ENCODE data around the gene THAP11.

The THAP11 gene

DNA sequence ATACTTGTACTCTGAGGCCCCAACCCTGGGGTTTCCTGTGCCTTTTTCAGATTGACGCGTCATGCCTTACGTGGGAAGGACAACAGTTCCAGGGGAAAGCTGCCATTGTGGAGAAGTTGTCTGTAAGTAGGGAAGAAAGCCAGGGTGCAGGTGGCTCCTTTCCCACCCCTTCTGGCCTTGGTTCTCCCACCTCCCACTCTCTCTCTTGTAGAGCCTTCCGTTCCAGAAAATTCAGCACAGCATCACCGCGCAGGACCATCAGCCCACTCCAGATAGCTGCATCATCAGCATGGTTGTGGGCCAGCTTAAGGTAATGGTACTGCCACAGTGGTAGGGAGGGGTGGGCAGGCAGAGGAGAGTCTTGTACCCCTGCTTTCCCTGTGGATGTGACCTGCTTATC lies 26.2 kb downstream of the THAP11 start:
- H3K27ac ChIP-seq (ENCODE audit: low read depth, low read length) = no peak overlapping the region
- no peaks in the 10 kb centered on the region for H3K27me3 ChIP-seq (ENCODE audit: insufficient read depth, low read length, poor library complexity)
- H3K79me1 ChIP-seq (ENCODE audit: low read length) = peaks cover 16% of the 10 kb centered on the region
- no peak overlapping the region for H3K23ac ChIP-seq (ENCODE audit: low read length)
- no peak overlapping the region for H2BK15ac ChIP-seq (replicated peaks; ENCODE audit: low read depth)
- whole genome bisulfite sequencing (ENCODE audit: extremely low coverage, insufficient coverage, low lambda C conversion rate) = no CpG with 5 or more reads among the region's 6 CpGs
- H3K4me3 ChIP-seq (ENCODE audit: low read length) = no peak overlapping the region
- no peak for DNase-seq
- H3K36me3 ChIP-seq (ENCODE audit: control insufficient read depth, insufficient read depth, low read length) = peaks cover 11% of the 10 kb centered on the region
- H4K8ac ChIP-seq (ENCODE audit: low read depth, low read length) = no peak overlapping the region
- H3K4me2 ChIP-seq (ENCODE audit: low read length) = no peak overlapping the region
- no peaks in the 10 kb centered on the region for H3K4me1 ChIP-seq (ENCODE audit: control insufficient read depth, low read depth, low read length)
- H2BK120ac ChIP-seq (ENCODE audit: low read depth, low read length) = no peak overlapping the region
- H3K9ac ChIP-seq (ENCODE audit: low read length) = no peak overlapping the region
- H2AK5ac ChIP-seq (ENCODE audit: low read length) = no peak overlapping the region
- no peak overlapping the region for H4K5ac ChIP-seq (ENCODE audit: low read length)
- no peak overlapping the region for H3K56ac ChIP-seq (ENCODE audit: low read length)
- no peak overlapping the region for H3K18ac ChIP-seq (ENCODE audit: low read length)
- H3K4ac ChIP-seq (ENCODE audit: low read depth, low read length) = no peak overlapping the region
- no peak overlapping the region for H2BK5ac ChIP-seq (ENCODE audit: low read length)
- peaks cover 13% of the 10 kb centered on the region for H3K79me2 ChIP-seq (ENCODE audit: control insufficient read depth, insufficient read depth, low read length)

DNA sequence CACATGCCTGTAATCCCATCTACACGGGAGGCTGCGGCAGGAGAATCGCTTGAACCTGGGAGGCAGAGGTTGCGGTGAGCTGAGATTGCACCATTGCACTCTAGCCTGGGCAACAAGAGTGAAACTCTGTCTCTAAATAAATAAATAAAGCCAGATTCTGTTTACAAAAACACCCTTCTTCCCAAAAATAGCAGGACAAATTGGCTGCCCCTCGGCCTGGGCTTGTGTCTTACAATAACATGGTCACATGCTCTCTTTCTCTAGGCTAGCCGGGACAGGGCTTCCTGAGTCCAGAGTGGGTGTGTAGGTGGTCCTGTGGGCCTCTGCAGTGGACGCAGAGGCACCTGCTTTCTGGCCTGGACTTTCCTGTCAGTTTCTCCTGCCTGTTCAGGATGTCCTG lies 27.5 kb downstream of the THAP11 start:
- WGBS (ENCODE audit: extremely low coverage, insufficient coverage, low lambda C conversion rate) = no CpG with 5 or more reads among the region's 7 CpGs
- Histone ChIP-seq H3K27ac (ENCODE audit: low read depth, low read length) (no peak overlapping the region), H3K79me1 (ENCODE audit: low read length) (peaks cover 15% of the 10 kb centered on the region), H2BK15ac (replicated peaks; ENCODE audit: low read depth) (no peak overlapping the region), H3K79me2 (ENCODE audit: control insufficient read depth, insufficient read depth, low read length) (peaks cover 15% of the 10 kb centered on the region), H3K56ac (ENCODE audit: low read length) (no peak overlapping the region), H2AK5ac (ENCODE audit: low read length) (no peak overlapping the region), H3K4me1 (ENCODE audit: control insufficient read depth, low read depth, low read length) (peaks cover 4% of the 10 kb centered on the region), H2BK5ac (ENCODE audit: low read length) (no peak overlapping the region), H3K27me3 (ENCODE audit: insufficient read depth, low read length, poor library complexity) (no peaks in the 10 kb centered on the region), H3K4ac (ENCODE audit: low read depth, low read length) (no peak overlapping the region), H3K4me3 (ENCODE audit: low read length) (no peak overlapping the region), H4K8ac (ENCODE audit: low read depth, low read length) (no peak overlapping the region), H2BK120ac (ENCODE audit: low read depth, low read length) (no peak overlapping the region), H3K36me3 (ENCODE audit: control insufficient read depth, insufficient read depth, low read length) (peaks cover 11% of the 10 kb centered on the region), H3K4me2 (ENCODE audit: low read length) (no peak overlapping the region), H3K18ac (ENCODE audit: low read length) (no peak overlapping the region), H3K23ac (ENCODE audit: low read length) (no peak overlapping the region), H3K9ac (ENCODE audit: low read length) (no peak overlapping the region), H4K5ac (ENCODE audit: low read length) (no peak overlapping the region)
- no peak for DNase-seq

DNA sequence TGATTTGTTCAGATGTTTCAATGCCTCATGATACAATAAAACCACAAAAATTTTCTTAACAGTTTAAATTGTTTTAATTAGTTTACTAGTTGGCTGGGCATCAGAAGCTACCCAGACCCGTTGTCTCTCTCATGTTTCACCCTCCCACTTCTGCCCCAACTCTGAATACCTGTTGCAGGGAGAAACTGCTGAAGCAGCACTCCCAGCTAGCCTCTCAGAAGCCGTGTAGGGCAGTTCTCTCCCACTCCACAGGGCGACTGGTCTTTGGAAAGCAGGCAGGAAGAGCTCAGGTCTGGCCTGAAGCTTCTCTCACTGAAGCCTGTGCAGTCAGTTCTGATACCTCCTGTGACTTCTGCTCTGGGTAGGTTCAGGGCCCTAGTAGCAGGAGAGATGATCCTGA lies 29.1 kb downstream of the THAP11 start:
- no peak overlapping the region for H4K8ac ChIP-seq (ENCODE audit: low read depth, low read length)

DNA sequence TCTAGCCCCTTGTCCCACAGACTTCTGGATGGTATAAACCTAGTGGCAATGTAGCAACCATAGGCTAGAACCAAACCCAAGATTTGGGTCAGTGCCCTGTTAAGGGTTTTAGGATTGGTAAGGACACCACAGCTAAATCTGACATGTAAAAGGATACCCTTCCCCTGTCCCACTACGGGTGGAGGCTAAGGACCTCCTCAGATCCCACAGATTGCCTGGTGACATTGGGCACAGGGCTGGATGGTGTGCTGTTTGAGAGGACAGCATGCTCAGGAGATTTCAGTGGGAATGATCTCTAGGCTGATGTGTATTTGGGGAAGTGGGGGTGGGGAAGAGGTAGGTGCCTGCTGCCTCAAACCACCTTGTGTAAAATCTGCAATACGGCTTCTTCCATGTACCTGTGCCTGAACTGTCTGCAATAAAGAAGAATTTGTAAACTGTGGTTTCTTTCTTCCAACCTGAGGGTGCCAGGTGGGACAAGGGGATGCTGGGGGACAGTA lies 30.1 kb downstream of the THAP11 start:
- no CpG with 5 or more reads among the region's 2 CpGs for WGBS (ENCODE audit: extremely low coverage, insufficient coverage, low lambda C conversion rate)
- no peak overlapping the region for H2BK120ac ChIP-seq (ENCODE audit: low read depth, low read length)
- no peak overlapping the region for H3K27ac ChIP-seq (ENCODE audit: low read depth, low read length)
- no peak overlapping the region for H2BK15ac ChIP-seq (replicated peaks; ENCODE audit: low read depth)
- H3K79me1 ChIP-seq (ENCODE audit: low read length) = peaks cover 16% of the 10 kb centered on the region
- peaks cover 15% of the 10 kb centered on the region for H3K36me3 ChIP-seq (ENCODE audit: control insufficient read depth, insufficient read depth, low read length)
- peaks cover 4% of the 10 kb centered on the region for H3K4me1 ChIP-seq (ENCODE audit: control insufficient read depth, low read depth, low read length)
- H3K56ac ChIP-seq (ENCODE audit: low read length) = no peak overlapping the region
- no peaks in the 10 kb centered on the region for H3K27me3 ChIP-seq (ENCODE audit: insufficient read depth, low read length, poor library complexity)
- H4K8ac ChIP-seq (ENCODE audit: low read depth, low read length) = no peak overlapping the region
- H3K4me2 ChIP-seq (ENCODE audit: low read length) = no peak overlapping the region
- no peak overlapping the region for H4K5ac ChIP-seq (ENCODE audit: low read length)
- no peak overlapping the region for H3K18ac ChIP-seq (ENCODE audit: low read length)
- H3K4ac ChIP-seq (ENCODE audit: low read depth, low read length) = no peak overlapping the region
- H3K9ac ChIP-seq (ENCODE audit: low read length) = no peak overlapping the region
- H2BK5ac ChIP-seq (ENCODE audit: low read length) = no peak overlapping the region
- no peak overlapping the region for H3K23ac ChIP-seq (ENCODE audit: low read length)
- H2AK5ac ChIP-seq (ENCODE audit: low read length) = no peak overlapping the region
- no peak for DNase-seq
- H3K4me3 ChIP-seq (ENCODE audit: low read length) = no peak overlapping the region
- peaks cover 20% of the 10 kb centered on the region for H3K79me2 ChIP-seq (ENCODE audit: control insufficient read depth, insufficient read depth, low read length)

More for the DNA sequence above, 29.1 kb downstream of the THAP11 start:
- Histone ChIP-seq H2AK5ac (ENCODE audit: low read length) (no peak overlapping the region), H3K18ac (ENCODE audit: low read length) (no peak overlapping the region), H2BK15ac (replicated peaks; ENCODE audit: low read depth) (no peak overlapping the region), H3K79me1 (ENCODE audit: low read length) (peaks cover 16% of the 10 kb centered on the region), H3K23ac (ENCODE audit: low read length) (no peak overlapping the region), H3K27me3 (ENCODE audit: insufficient read depth, low read length, poor library complexity) (no peaks in the 10 kb centered on the region), H3K4me3 (ENCODE audit: low read length) (no peak overlapping the region), H2BK120ac (ENCODE audit: low read depth, low read length) (no peak overlapping the region), H4K5ac (ENCODE audit: low read length) (no peak overlapping the region), H3K4ac (ENCODE audit: low read depth, low read length) (no peak overlapping the region), H3K4me2 (ENCODE audit: low read length) (no peak overlapping the region), H2BK5ac (ENCODE audit: low read length) (no peak overlapping the region), H3K36me3 (ENCODE audit: control insufficient read depth, insufficient read depth, low read length) (peaks cover 12% of the 10 kb centered on the region), H3K27ac (ENCODE audit: low read depth, low read length) (no peak overlapping the region), H3K4me1 (ENCODE audit: control insufficient read depth, low read depth, low read length) (peaks cover 4% of the 10 kb centered on the region), H3K79me2 (ENCODE audit: control insufficient read depth, insufficient read depth, low read length) (peaks cover 20% of the 10 kb centered on the region), H3K9ac (ENCODE audit: low read length) (no peak overlapping the region), H3K56ac (ENCODE audit: low read length) (no peak overlapping the region)
- no CpG with 5 or more reads among the region's 3 CpGs for WGBS (ENCODE audit: extremely low coverage, insufficient coverage, low lambda C conversion rate)
- no peak for DNase-seq

DNA sequence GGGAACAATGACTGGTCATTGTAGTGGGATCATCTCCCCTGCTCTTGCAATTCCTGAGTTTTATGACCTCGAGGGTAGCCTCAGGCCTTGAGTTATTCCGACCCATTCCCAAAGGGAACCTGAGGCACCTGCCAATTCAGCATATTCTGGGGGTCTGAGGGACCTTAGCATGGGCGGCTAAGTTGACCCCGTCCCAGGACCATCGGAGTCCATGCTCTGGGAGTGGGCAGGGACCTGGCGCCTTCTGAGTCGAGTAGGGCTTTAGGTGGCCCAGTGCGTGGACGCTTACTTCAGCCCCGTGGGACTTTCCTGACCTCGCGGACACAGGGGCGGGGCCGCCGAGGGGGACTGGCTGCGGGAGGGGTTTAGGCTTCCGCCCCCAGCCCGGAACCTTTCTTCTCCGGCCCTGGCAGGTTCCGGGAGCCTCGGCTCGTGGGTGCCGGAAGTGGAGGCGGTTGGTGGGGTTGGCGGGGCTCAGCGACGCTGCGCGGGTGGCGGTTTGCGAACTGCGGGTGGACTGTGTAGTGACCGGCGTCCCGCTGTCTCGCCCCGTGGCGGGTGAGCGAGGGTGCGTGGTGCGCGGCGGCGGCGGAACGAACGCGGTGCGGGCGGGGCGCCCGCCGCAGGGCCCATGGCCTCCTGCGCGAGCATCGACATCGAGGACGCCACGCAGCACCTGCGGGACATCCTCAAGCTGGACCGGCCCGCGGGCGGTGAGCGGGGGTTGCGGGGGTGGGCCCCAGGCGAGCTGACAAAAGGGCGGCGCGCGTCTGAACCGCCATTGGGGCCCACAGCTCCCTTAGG lies 30.7 kb downstream of the THAP11 start, which contains the start of gene EDC4:
Gene EDC4, plus strand, starts transcription at position 422 of the 804 bp plus-strand sequence. Its CDS starts 210 bp downstream, at position 632.
- Histone ChIP-seq H3K4me3 (ENCODE audit: low read length) (peak within 1 kb of the TSS; percentile 85), H3K23ac (ENCODE audit: low read length) (no peak within 1 kb of the TSS), H3K4me2 (ENCODE audit: low read length) (peak within 1 kb of the TSS; percentile 75), H3K79me1 (ENCODE audit: low read length) (peaks cover 16% of the 10 kb centered on the region), H2BK120ac (ENCODE audit: low read depth, low read length) (no peak within 1 kb of the TSS), H3K4ac (ENCODE audit: low read depth, low read length) (no peak within 1 kb of the TSS), H3K27me3 (ENCODE audit: insufficient read depth, low read length, poor library complexity) (no peaks in the 10 kb centered on the region), H3K79me2 (ENCODE audit: control insufficient read depth, insufficient read depth, low read length) (peaks cover 20% of the 10 kb centered on the region), H2BK5ac (ENCODE audit: low read length) (no peak within 1 kb of the TSS), H3K36me3 (ENCODE audit: control insufficient read depth, insufficient read depth, low read length) (peaks cover 15% of the 10 kb centered on the region), H4K8ac (ENCODE audit: low read depth, low read length) (no peak within 1 kb of the TSS), H3K56ac (ENCODE audit: low read length) (peak within 1 kb of the TSS; percentile 94), H3K4me1 (ENCODE audit: control insufficient read depth, low read depth, low read length) (peaks cover 4% of the 10 kb centered on the region), H3K9ac (ENCODE audit: low read length) (peak within 1 kb of the TSS; percentile 90), H2AK5ac (ENCODE audit: low read length) (no peak within 1 kb of the TSS), H3K18ac (ENCODE audit: low read length) (peak within 1 kb of the TSS; percentile 7), H2BK15ac (replicated peaks; ENCODE audit: low read depth) (no peak within 1 kb of the TSS), H3K27ac (ENCODE audit: low read depth, low read length) (peak within 1 kb of the TSS; percentile 52), H4K5ac (ENCODE audit: low read length) (no peak within 1 kb of the TSS)
- no CpG with 5 or more reads among the region's 72 CpGs for WGBS (ENCODE audit: extremely low coverage, insufficient coverage, low lambda C conversion rate)
- DNase-seq = peak; percentile 77

All from mesendoderm (in vitro differentiated cells).